ENCODE results near the gene NUMB. TPM values are rescaled to one million over a fixed set of nuclear protein-coding genes. Genes with fewer than 3 reads are reported as not detected.
A peak's percentile ranks its signal among the peaks of the same experiment; 100 is the strongest.

The NUMB gene
- total RNA-seq, 1 donor from 2014 or later: 60.7 TPM

- no peaks in the 10 kb centered on the region for H3K9me3 Mint-ChIP-seq (ENCODE audit: low read depth)
- no peak for DNase-seq (ENCODE audit: low spot score)
Observed at GRCh38 chr14:73283608-73284379, 174.6 kb downstream of the NUMB start.

GRCh38 chr14:73280903-73281302, 177.4 kb downstream of the NUMB start:
- H3K4me1 Mint-ChIP-seq (ENCODE audit: low read depth): no peaks in the 10 kb centered on the region
- no peaks in the 10 kb centered on the region for H3K9me3 Mint-ChIP-seq (ENCODE audit: low read depth)
- H3K4me3 Mint-ChIP-seq (ENCODE audit: unreplicated experiment): no peak overlapping the region
- DNase-seq (ENCODE audit: low spot score): no peak
- peak; percentile 61 for TF ChIP-seq CTCF (IDR thresholded peaks at IDR 0.05)
- no peak overlapping the region for H3K27ac Mint-ChIP-seq (ENCODE audit: unreplicated experiment)
- peaks cover 33% of the 10 kb centered on the region for H3K36me3 Mint-ChIP-seq (ENCODE audit: low read depth)
- no peaks in the 10 kb centered on the region for H3K27me3 Mint-ChIP-seq (ENCODE audit: low read depth)

More at GRCh38 chr14:73283608-73284379, 174.6 kb downstream of the NUMB start:
- H3K4me3 Mint-ChIP-seq (ENCODE audit: unreplicated experiment): no peak overlapping the region
- TF ChIP-seq CTCF (IDR thresholded peaks at IDR 0.05): peak; percentile 75
- no peak overlapping the region for H3K27ac Mint-ChIP-seq (ENCODE audit: unreplicated experiment)
- no peaks in the 10 kb centered on the region for H3K4me1 Mint-ChIP-seq (ENCODE audit: low read depth)
- peaks cover 23% of the 10 kb centered on the region for H3K36me3 Mint-ChIP-seq (ENCODE audit: low read depth)
- H3K27me3 Mint-ChIP-seq (ENCODE audit: low read depth): no peaks in the 10 kb centered on the region

DNA sequence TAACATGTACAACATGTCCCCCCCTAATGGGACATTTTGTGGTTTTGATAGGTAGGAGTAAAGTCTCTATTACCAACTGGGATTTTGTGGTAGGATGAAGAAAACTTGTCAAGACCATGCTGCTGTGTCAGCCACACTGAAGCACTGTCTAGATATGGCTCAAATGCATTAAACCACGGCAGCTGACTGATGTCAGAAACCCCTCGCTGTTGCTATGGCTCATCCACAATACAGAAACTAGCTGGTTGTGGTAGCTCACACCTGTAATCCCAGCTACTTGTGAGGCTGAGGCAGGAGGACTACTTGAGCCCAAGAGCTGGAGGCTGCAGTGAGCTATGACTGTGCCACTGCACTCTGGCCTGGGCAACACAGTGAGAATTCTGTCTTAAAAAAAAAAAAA, 181.0 kb downstream of the NUMB start:
- no peak for DNase-seq (ENCODE audit: low spot score)
- no peak for TF ChIP-seq CTCF (IDR thresholded peaks at IDR 0.05)
- H3K4me3 Mint-ChIP-seq (ENCODE audit: unreplicated experiment): no peak overlapping the region
- H3K9me3 Mint-ChIP-seq (ENCODE audit: low read depth): no peaks in the 10 kb centered on the region
- H3K4me1 Mint-ChIP-seq (ENCODE audit: low read depth): no peaks in the 10 kb centered on the region
- H3K27ac Mint-ChIP-seq (ENCODE audit: unreplicated experiment): no peak overlapping the region
- H3K27me3 Mint-ChIP-seq (ENCODE audit: low read depth): no peaks in the 10 kb centered on the region
- H3K36me3 Mint-ChIP-seq (ENCODE audit: low read depth): peaks cover 28% of the 10 kb centered on the region

- no peak overlapping the region for H3K27ac Mint-ChIP-seq (ENCODE audit: unreplicated experiment)
- no peaks in the 10 kb centered on the region for H3K9me3 Mint-ChIP-seq (ENCODE audit: low read depth)
- no peaks in the 10 kb centered on the region for H3K4me1 Mint-ChIP-seq (ENCODE audit: low read depth)
- no peak for TF ChIP-seq CTCF (IDR thresholded peaks at IDR 0.05)
- no peak for DNase-seq (ENCODE audit: low spot score)
- H3K4me3 Mint-ChIP-seq (ENCODE audit: unreplicated experiment): no peak overlapping the region
- H3K27me3 Mint-ChIP-seq (ENCODE audit: low read depth): no peaks in the 10 kb centered on the region
- peaks cover 25% of the 10 kb centered on the region for H3K36me3 Mint-ChIP-seq (ENCODE audit: low read depth)
Observed at GRCh38 chr14:73276836-73277235, 181.5 kb downstream of the NUMB start.

DNA sequence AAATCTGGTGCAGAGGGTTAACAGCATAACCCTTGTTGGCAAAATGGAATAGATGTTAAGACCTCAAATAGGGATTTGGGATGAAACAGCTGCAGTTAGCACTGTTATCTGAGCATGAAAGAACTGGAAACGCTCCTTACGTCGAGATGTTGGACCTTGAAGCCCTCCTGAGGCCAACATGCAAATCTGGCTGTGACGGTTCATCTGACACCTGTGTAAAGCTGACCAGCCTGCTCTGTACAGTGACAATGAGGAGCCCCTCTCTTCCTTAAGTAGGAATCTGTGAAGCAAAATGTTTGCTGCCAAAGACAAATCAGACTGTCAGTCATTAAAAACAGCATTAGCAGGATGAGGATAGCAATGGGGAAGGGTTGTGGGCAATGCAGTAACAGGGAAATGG, 184.5 kb downstream of the NUMB start:
- Mint-ChIP-seq H3K36me3 (ENCODE audit: low read depth) (peaks cover 18% of the 10 kb centered on the region), H3K27ac (ENCODE audit: unreplicated experiment) (peak overlapping the region; percentile 2), H3K4me3 (ENCODE audit: unreplicated experiment) (no peak overlapping the region), H3K27me3 (ENCODE audit: low read depth) (no peaks in the 10 kb centered on the region), H3K9me3 (ENCODE audit: low read depth) (no peaks in the 10 kb centered on the region), H3K4me1 (ENCODE audit: low read depth) (peaks cover 15% of the 10 kb centered on the region)
- DNase-seq (ENCODE audit: low spot score): no peak
- no peak for TF ChIP-seq CTCF (IDR thresholded peaks at IDR 0.05)

Data from chondrocyte (in vitro differentiated cells).